ENCODE measurements around the gene LIN28B. TPM values are rescaled to one million over a fixed set of nuclear protein-coding genes. Genes with fewer than 3 reads are reported as not detected.

Gene LIN28B
- total RNA-seq, 1 experiment from 2014 or later: 0.25 TPM

- TF ChIP-seq REST (IDR thresholded peaks at IDR 0.05; ENCODE audit: low read depth): no peak
- TF ChIP-seq POLR2AphosphoS5 (IDR thresholded peaks at IDR 0.05; ENCODE audit: low read depth, low read length): no peak
- TF ChIP-seq CEBPB (IDR thresholded peaks at IDR 0.05; ENCODE audit: low read depth): no peak
- TF ChIP-seq JUND (IDR thresholded peaks at IDR 0.05): no peak
- no peak for TF ChIP-seq SRF (IDR thresholded peaks at IDR 0.05; ENCODE audit: low read depth)
- no peak for TF ChIP-seq RAD21 (IDR thresholded peaks at IDR 0.05; ENCODE audit: low read depth)
- TF ChIP-seq, protein P1, sequence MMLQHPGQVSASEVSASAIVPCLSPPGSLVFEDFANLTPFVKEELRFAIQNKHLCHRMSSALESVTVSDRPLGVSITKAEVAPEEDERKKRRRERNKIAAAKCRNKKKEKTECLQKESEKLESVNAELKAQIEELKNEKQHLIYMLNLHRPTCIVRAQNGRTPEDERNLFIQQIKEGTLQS (IDR thresholded peaks at IDR 0.05): no peak
- TF ChIP-seq FOSL1 (IDR thresholded peaks at IDR 0.05; ENCODE audit: low read depth): no peak
Observed at GRCh38 chr6:105108631-105109262, 151.8 kb downstream of the LIN28B start (continued).

- Histone ChIP-seq H3K4me2 (ENCODE audit: low read length) (no peak overlapping the region), H3K9me2 (ENCODE audit: insufficient read depth) (no peaks in the 10 kb centered on the region), H3K79me2 (ENCODE audit: insufficient read depth, low read length) (no peaks in the 10 kb centered on the region), H3K9me3 (ENCODE audit: control insufficient read depth in 1 of 2, insufficient read depth in 1 of 2, low read depth in 1 of 2, low read length in 2 of 2) (no peaks in the 10 kb centered on the region), H3K27ac (ENCODE audit: low read depth, low read length) (no peak overlapping the region), H3K9ac (ENCODE audit: low read length) (no peak overlapping the region), H3K27me3 (ENCODE audit: insufficient read depth, low read length) (no peaks in the 10 kb centered on the region), H4K20me1 (ENCODE audit: insufficient read depth) (no peaks in the 10 kb centered on the region), H3K4me1 (ENCODE audit: control insufficient read depth in 1 of 2, insufficient read depth in 2 of 2, low read length in 2 of 2) (no peaks in the 10 kb centered on the region), H3K36me3 (ENCODE audit: control insufficient read depth in 1 of 2, insufficient read depth in 2 of 2, low read length in 2 of 2) (no peaks in the 10 kb centered on the region), H2AFZ (ENCODE audit: low read depth, low read length, poor library complexity, severe bottlenecking) (no peak overlapping the region), H3K4me3 (replicated peaks in 1 of 2; ENCODE audit: low read depth in 1 of 2, low read length in 2 of 2) (no peak overlapping the region)
- ATAC-seq: no peak
- BruUV-seq (replicated peaks): no TSS peak
- intact Hi-C loops (cut with micrococcal nuclease): no loop called here
- ChIA-PET POLR2A (no interaction called here), RAD21 (ENCODE audit: low non-redundant PET in 1 of 2, low total read pairs in 2 of 2, uncharacterized antibody in 2 of 2, unreplicated experiment in 2 of 2) (no interaction called here), CTCF (interaction anchor here (1.4 kb wide), 1 partner anchor 253 kb away, joined by 3 read pairs; no protein-coding TSS in a partner anchor)
- TF ChIP-seq ZFX (IDR thresholded peaks at IDR 0.05) (no peak), EZH2phosphoT487 (IDR thresholded peaks at IDR 0.05; ENCODE audit: borderline replicate concordance) (no peak), POLR2A (IDR thresholded peaks at IDR 0.05; ENCODE audit: borderline replicate concordance, extremely low read depth, insufficient read depth, insufficient read length) (no peak)
- no peak for DNase-seq (ENCODE audit: low read depth, low spot score)
Observed at GRCh38 chr6:105109955-105110895, 153.3 kb downstream of the LIN28B start.

All from HCT116 (cell line).